NB4 (cell line): ENCODE measurements around the gene USP12.
"Not testable (repeated sequence)": the region's sequence is repeated elsewhere in the genome, so short reads cannot be mapped to it uniquely, and the experiment has no call there.

Source experiments
- DNase-seq: peaks from one replicate; pipeline ENCODE4 v3.0.0; 2010; ENCODE audit warnings: low read depth
- H3K4me3 ChIP-seq: one replicate; pipeline ENCODE4 v1.5.1; 2011; ENCODE audit warnings: mild to moderate bottlenecking, low read depth, low read length, moderate library complexity
- MYC ChIP-seq: IDR thresholded peaks from 2 replicates; pipeline ENCODE4 v1.6.1; 2011; ENCODE audit warnings: low read depth, low read length
- POLR2A ChIP-seq: IDR thresholded peaks from 2 replicates; pipeline ENCODE4 v1.6.1; 2011; ENCODE audit warnings: mild to moderate bottlenecking; ENCODE audit not compliant: insufficient read length; ENCODE audit errors: extremely low read depth
- TF ChIP-seq, protein P1 (sequence below): IDR thresholded peaks from 2 replicates; pipeline ENCODE4 v1.6.1; 2011; ENCODE audit warnings: low read depth, low read length
- TF ChIP-seq, protein P2 (sequence below): IDR thresholded peaks from one replicate; pipeline ENCODE4 v1.5.1; 2012; ENCODE audit warnings: low read depth, low read length

USP12 gene

DNA sequence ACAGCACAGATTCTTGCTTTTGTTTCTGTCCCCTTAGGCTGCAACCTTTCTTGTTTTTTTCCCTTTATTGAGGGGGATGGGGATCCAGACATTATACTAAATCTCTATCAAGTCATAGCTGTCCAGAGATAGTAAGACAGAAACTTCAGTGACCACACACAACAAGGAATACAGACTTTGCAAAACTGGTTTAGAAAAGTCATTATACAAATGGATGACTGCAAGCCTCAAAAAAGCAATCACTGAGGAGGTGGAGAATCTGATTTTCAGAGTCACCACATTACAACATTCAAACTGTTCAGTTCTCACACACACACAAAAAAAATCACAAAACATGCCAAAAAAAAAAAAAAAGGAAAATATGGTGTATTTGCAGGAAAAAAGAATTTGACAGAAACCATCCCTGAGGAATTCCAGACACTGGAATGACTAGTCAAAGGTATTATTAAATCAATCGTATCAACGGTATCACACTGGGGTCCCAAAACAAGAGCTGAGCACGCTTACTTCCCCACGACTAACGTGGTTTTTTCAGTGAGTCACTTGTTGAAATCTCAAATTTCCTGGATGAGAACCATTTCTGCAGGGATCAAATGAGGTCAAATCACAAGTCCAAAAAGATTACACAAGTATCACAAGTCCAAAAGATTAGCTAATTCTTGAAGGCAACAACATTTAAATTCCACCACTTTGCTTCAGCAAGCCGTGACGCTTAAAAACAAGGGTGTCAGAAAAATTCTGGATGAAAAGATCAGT is 41.2 kb downstream of the USP12 start:
- DNase-seq = peak; percentile 60
- TF ChIP-seq POLR2A (no peak), MYC (no peak)
- TF ChIP-seq, protein P1, sequence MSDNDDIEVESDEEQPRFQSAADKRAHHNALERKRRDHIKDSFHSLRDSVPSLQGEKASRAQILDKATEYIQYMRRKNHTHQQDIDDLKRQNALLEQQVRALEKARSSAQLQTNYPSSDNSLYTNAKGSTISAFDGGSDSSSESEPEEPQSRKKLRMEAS = no peak
- TF ChIP-seq, protein P2, sequence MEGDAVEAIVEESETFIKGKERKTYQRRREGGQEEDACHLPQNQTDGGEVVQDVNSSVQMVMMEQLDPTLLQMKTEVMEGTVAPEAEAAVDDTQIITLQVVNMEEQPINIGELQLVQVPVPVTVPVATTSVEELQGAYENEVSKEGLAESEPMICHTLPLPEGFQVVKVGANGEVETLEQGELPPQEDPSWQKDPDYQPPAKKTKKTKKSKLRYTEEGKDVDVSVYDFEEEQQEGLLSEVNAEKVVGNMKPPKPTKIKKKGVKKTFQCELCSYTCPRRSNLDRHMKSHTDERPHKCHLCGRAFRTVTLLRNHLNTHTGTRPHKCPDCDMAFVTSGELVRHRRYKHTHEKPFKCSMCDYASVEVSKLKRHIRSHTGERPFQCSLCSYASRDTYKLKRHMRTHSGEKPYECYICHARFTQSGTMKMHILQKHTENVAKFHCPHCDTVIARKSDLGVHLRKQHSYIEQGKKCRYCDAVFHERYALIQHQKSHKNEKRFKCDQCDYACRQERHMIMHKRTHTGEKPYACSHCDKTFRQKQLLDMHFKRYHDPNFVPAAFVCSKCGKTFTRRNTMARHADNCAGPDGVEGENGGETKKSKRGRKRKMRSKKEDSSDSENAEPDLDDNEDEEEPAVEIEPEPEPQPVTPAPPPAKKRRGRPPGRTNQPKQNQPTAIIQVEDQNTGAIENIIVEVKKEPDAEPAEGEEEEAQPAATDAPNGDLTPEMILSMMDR = no peak
- no peak overlapping the region for H3K4me3 ChIP-seq

DNA sequence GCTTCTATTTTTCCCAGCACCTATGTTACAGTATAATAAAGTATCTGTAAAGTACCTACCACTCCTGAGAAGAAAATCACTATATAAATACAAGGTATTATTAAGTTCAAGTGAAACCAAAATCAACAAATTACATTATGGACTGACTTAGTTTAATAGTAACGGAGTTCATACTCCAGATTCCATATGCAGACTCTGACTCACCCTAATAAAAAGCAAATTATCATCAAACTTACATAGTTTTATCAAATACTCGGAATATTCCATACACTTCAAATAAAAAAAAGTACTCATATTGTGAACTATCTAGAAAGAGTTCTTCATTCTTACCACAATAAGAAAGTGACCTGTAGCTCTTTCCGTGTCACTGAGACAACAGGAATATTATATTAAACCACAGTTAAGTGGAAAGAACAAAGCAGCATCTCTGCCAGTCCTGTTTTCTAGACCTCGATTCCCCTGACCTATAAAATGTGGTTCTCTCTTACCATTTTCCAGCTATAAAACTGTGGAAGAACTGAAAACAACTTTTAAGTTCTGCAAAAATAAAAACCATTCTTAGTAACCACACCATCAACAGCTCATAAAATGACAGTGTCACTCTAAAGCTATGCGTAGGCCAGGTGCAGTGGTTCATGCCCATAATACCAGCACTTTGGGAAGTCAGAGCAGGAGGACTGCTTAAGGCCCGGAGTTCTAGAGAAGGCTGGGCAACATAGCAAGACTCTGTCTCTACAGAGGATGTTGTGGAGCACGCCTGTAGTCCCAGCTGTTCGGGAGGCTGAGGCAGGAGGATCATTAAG is 42.6 kb downstream of the USP12 start:
- TF ChIP-seq POLR2A (no peak), MYC (no peak)
- TF ChIP-seq, protein P2 = no peak
- no peak for DNase-seq
- no peak overlapping the region for H3K4me3 ChIP-seq

DNA sequence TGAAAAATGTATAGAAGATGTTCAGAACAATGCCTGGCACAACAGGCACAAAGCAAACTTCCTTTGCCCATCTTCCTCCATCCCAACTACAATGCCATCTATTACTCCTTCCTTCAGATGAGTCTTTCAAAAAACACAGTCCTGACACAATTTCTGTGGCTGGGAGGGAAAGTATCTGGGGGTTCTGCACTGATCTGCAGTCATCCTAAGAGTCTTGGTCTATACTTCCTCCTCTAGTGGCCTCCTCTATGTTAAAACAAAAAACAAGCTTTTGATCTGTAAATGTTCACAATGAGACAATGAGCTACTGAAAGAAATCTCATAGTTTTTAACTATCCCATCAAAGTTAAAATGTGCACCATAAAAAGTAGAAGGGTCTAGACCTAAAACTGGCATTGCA is 44.8 kb downstream of the USP12 start:
- TF ChIP-seq, protein P2 = no peak
- TF ChIP-seq MYC = no peak
- no peak for TF ChIP-seq POLR2A
- TF ChIP-seq, protein P1 = no peak
- DNase-seq = no peak
- H3K4me3 ChIP-seq = no peak overlapping the region

DNA sequence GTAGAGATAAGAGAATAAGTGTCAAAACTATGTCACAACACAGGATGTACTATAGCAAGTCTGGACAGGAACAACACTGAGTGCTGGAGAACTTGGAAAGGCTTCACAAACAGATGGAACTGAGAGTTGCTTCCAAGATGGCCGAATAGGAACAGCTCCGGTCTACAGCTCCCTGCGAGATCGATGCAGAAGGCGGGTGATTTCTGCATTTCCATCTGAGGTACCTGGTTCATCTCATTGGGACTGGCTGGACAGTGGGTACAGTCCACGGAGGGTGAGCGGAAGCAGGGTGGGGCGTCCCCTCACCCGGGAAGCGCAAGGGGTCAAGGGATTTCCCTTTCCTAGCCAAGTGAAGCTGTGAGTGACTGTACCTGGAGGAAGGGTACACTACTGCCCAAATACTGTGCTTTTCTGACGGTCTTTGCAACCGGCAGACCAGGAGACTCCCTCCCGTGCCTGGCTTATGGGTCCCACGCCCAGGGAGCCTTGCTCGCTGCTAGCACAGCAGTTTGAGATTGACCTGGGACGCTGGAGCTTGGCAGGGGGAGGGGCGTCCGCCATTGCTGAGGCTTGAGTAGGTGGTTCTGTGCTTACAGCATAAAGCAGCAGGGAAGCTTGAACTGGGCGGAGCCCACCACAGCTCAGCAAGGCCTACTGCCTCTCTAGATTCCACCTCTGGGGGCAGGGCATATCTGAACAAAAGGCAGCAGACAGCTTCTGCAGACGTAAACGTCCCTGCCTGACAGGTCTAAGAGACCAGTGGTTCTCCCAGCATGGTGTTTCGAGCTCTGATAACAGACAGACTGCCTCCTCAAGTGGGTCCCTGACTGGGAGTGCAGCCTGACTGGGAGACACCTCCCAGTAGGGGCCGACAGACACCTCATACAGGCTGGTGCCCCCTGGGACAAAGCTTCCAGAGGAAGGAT is 46.0 kb downstream of the USP12 start:
- TF ChIP-seq MYC = no peak
- no peak for TF ChIP-seq POLR2A
- TF ChIP-seq, protein P2 = no peak
- TF ChIP-seq, protein P1 = no peak
- no peak overlapping the region for H3K4me3 ChIP-seq
- DNase-seq = no peak

DNA sequence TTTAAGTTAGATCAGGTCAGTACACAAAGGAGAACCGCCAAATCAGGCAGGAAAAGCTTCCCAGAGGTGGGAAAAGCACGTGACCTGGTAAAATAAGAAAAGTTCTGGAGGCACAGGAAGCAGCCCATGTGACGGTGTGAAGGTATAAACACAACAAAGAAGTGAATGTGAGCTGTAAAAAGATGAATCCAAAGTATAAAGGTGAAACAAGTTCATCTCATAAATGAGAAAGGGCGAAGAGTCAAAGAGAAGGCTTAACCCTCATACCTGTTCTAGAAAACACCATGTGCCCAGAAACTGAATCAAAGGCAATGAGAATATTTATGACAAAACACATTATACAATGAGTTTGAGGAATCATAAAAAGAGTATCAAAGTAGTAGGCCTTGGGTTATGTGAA is 47.0 kb downstream of the USP12 start:
- no peak for DNase-seq
- no peak for TF ChIP-seq POLR2A
- TF ChIP-seq, protein P1 = no peak
- TF ChIP-seq MYC = no peak
- TF ChIP-seq, protein P2 = no peak

DNA sequence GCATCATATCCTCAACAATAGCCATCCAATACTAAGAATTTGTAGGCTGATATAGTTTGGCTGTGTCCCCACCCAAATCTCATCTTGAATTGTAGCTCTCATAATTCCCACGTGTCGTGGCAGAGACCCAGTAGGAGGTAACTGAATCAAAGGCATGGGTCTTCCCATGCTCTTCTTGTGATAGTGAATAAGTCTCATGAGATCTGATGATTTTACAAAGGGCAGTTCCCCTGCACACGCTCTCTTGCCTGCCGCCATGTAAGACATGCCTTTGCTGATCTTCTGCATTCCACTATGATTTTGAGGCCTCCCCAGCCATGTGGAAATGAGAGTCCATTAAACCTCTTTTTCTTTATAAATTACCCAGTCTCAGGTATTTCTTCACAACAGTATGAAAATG is 48.2 kb downstream of the USP12 start:
- H3K4me3 ChIP-seq = not testable (repeated sequence)

More for the DNA sequence above, 47.0 kb downstream of the USP12 start:
- no peak overlapping the region for H3K4me3 ChIP-seq

More for the DNA sequence above, 48.2 kb downstream of the USP12 start:
- DNase-seq = not testable (repeated sequence)
